Stimulated activated CD4-positive, alpha-beta T cell treated with anti-CD3 and anti-CD28 coated beads, Interleukin-4, amount 100 ng/mL, for 1 hour (primary cell): Measurements from ENCODE around the gene OR13H1.
"Not testable (repeated sequence)": the region's sequence is repeated elsewhere in the genome, so short reads cannot be mapped to it uniquely, and the experiment has no call there.

Experiments
- DNase-seq: peaks from one replicate; pipeline ENCODE4 v3.0.0-alpha.2; 2020

Gene OR13H1, protein sequence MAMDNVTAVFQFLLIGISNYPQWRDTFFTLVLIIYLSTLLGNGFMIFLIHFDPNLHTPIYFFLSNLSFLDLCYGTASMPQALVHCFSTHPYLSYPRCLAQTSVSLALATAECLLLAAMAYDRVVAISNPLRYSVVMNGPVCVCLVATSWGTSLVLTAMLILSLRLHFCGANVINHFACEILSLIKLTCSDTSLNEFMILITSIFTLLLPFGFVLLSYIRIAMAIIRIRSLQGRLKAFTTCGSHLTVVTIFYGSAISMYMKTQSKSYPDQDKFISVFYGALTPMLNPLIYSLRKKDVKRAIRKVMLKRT

GRCh38 chrX:131543774-131544173, at the start of gene OR13H1:
TSS of gene OR13H1 (plus strand) at chrX:131544074. CDS start at chrX:131544074, 0 bp downstream.
- DNase-seq, result no peak

DNA sequence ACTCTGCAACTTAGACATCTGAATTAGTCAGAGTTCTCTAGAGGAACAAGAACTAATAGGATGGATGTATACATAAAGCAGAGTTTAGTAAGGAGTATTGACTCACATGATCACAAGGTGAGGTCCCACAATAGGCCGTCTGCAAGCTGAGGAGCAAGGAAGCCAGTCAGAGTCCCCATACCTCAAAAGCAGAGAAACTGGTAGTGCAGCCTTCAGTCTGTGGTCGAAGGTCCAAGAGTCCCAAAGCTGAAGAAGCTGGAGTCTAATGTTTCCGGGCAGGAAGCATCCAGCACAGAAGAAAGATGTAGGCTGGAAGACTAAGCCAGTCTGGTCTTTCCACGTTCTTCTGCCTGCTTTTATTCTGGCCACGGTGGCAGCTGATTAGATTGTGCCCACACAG, 42.3 kb upstream of the OR13H1 start:
- not testable (repeated sequence) for DNase-seq

DNA sequence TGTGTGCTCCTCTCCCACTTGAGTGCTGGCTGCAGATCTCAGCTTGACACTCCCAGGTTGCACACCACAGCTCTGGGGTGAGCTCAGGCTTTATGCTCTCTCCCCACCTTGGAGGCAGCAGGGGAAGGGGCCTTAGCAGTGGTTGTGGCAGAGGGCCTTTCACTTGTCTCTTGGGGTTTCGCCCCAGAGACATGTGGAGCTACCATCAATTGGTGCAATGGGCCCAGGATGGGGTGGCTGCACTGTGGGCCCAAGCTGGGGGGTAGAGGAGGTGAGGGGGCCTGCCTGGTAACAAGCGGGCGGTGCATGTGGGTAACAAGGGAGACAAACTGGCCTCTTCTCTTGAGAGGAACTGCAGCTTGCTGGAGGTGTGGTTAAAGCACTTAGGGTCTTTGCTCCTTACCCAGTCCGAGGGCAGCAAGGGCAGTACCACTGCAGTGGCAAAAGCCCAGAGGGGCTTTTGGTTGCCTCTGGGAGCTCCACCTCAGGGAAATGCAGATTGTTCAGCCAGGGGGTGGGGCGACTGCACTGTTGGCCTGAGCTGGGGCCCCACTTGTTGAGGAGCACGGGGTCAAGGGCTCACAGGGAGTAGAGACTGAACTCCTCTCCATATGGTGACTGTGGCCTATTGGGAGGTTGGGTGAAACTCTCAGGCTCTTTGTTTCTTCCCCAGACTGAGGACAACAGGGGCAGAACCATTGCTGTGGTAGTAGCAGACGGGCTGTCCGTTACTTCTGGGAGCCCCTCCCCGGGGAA, 30.5 kb upstream of the OR13H1 start:
- DNase-seq, result no peak

- DNase-seq, result no peak
Observed at GRCh38 chrX:131521824-131522223, 22.1 kb upstream of the OR13H1 start.

DNA sequence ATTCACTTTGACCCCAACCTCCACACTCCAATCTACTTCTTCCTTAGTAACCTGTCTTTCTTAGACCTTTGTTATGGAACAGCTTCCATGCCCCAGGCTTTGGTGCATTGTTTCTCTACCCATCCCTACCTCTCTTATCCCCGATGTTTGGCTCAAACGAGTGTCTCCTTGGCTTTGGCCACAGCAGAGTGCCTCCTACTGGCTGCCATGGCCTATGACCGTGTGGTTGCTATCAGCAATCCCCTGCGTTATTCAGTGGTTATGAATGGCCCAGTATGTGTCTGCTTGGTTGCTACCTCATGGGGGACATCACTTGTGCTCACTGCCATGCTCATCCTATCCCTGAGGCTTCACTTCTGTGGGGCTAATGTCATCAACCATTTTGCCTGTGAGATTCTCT, 344 bp downstream of the OR13H1 start:
- no peak for DNase-seq

DNA sequence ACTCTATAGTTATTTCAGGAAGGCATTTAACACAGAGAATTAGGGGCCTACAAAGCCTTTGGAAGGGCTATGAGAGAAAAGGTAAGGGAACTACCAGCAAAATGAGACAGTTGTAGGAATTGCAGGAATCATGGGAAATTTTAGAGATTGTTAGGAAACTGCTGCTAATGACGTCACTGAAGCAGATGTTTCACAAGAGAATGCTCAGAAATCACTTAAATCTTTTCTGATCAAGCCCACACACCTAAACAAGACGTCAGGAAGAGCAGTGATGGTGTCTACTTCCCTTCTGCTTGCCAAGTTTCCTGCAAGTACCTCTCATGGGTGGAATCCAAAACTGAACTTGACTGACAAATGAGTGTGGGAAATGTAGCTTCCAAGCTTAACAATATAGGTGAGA, 5.1 kb downstream of the OR13H1 start:
- no peak for DNase-seq

- not testable (repeated sequence) for DNase-seq
Observed at GRCh38 chrX:131552453-131552852, 8.6 kb downstream of the OR13H1 start.

DNA sequence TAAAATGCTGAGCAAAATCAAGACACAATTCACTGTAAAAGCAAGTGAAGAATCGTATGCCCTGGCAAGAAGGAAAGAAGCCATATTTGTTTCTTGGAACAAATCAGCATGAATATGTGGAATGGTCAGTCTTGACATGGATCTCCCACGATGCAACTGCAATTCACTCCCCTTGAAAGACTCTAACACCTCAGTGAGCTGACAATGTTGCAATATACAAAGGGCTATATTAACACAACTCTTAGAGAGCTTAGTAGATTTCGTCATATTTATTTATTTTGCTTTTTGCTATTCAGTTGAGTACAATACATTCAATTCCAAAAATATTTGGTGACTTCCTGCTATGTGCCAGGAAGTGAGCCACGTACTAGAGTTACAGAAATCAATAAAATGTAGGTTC, 14.7 kb downstream of the OR13H1 start:
- DNase-seq, result no peak

GRCh38 chrX:131564553-131565229, 20.8 kb downstream of the OR13H1 start:
- no peak for DNase-seq

DNA sequence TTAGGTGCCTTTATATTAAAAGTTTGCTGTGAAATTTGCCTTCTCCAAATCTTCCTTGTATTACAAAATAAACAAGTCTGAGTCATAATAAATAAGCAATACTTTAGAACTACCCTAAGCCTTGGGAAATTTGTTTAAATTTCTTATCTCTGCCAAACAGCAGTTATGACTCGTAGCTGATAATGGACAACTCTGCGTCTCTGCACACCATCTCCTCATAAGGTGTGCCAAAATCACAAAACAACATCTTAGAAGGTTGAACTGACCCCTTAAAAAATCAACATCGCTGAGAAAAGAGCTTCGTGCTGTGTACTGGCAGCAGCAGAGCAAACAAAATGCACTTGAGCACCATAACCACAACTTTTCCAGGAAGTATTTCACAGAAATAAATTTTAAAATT, 22.0 kb downstream of the OR13H1 start:
- no peak for DNase-seq

GRCh38 chrX:131571348-131571747, 27.5 kb downstream of the OR13H1 start:
- DNase-seq, result no peak

DNA sequence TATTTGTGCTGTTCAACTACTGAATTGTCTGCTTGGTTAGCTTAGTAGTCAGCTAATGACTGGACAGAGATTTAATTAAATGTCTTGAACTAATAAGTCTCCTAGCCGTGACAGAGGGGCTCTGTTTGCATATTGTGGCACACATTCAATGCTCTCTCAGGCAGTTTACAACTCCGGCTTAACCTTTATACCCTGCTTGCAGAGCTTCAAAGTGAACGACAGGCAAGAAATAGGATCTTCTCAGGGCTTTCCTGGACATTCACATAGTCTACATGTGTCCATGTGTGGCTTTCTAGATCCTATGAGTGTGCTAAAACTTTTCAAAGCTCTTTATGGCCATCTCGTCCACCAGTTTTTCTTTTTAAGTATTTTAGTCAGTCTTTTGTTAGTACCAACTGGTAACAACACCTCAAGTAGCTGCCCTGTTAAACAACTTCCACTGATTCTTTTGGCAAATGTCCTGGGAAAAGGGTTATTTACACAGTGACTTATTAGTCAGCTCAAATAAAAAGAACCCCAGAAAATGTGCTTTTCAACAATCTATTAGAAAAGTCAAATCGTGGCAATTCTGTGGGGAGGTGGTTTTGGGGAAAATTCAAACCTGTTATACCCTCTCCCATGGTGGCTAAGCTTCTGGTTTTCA, 28.6 kb downstream of the OR13H1 start:
- DNase-seq, result no peak

DNA sequence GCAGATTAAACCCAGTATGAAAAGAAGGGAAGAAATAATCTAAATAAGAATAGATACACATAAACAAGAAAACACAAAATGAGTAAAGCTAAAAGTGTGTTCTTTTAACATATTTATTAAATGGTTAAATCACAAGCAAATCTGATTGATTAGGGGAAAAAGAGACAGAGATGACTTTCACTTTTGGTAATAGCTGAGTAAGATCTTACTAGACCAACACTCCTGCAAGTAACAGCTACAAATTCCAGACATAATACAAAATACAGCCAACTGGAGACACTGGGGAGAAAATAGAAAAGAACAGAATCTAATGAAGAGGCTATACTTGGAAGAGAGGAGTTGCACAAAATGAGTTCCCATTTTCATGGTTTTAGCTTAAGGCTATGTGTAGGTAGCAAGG, 33.5 kb downstream of the OR13H1 start:
- no peak for DNase-seq

GRCh38 chrX:131577999-131578734, 34.3 kb downstream of the OR13H1 start:
- no peak for DNase-seq

GRCh38 chrX:131578735-131579367, 35.0 kb downstream of the OR13H1 start:
- not testable (repeated sequence) for DNase-seq

- DNase-seq, result no peak
Observed at GRCh38 chrX:131588995-131589394, 45.1 kb downstream of the OR13H1 start.
